Lung (tissue), 12 donors: Measurements from ENCODE around the gene PTPRJ. TPM values are rescaled to one million over a fixed set of nuclear protein-coding genes. Genes with fewer than 3 reads are reported as not detected.

Experiments
- ATAC-seq: fragments of 200-7000 bp; cut with Tn5 transposase; one replicate; pipeline ENCODE4 v1.9.1; 2020; ENCODE audit warnings: moderate number of reproducible peaks; ENCODE audit not compliant: insufficient read depth, low FRiP score
- DNase-seq, 3 donors: peaks; one replicate each; pipeline ENCODE4 v3.0.0-alpha.2; 2013 to 2017
- H3K27ac ChIP-seq, 2 donors: one replicate each; pipeline ENCODE4 v1.5.1; 2013; ENCODE audit warnings: mild to moderate bottlenecking in 2 of 2, moderate library complexity in 2 of 2, control low read depth in 1 of 2, inconsistent platforms in 1 of 2, low read depth in 1 of 2, low read length in 1 of 2
- H3K27me3 ChIP-seq, 3 donors: one replicate each; pipeline ENCODE4 v1.5.1; 2013; ENCODE audit warnings: low read length in 2 of 3; ENCODE audit not compliant: control insufficient read depth in 3 of 3, insufficient read depth in 3 of 3
- H3K36me3 ChIP-seq, 4 donors: one replicate each; pipeline ENCODE4 v1.5.1; 2013; ENCODE audit warnings: low read length in 4 of 4, mild to moderate bottlenecking in 1 of 4, moderate library complexity in 1 of 4; ENCODE audit not compliant: control insufficient read depth in 4 of 4, insufficient read depth in 4 of 4
- H3K4me1 ChIP-seq, 5 donors: one replicate each; pipeline ENCODE4 v1.5.1; 2013; ENCODE audit warnings: low read length in 5 of 5, mild to moderate bottlenecking in 2 of 5, moderate library complexity in 1 of 5; ENCODE audit not compliant: control insufficient read depth in 5 of 5, insufficient read depth in 5 of 5
- H3K4me3 ChIP-seq: one replicate; pipeline ENCODE4 v1.5.1; 2013; ENCODE audit warnings: mild to moderate bottlenecking, control low read depth, moderate library complexity
- H3K9ac ChIP-seq, 2 donors: one replicate each; pipeline ENCODE4 v1.5.1; 2013; ENCODE audit warnings: low read length in 2 of 2, control low read depth in 1 of 2; ENCODE audit not compliant: insufficient read depth in 1 of 2
- H3K9me3 ChIP-seq, 4 donors: one replicate each; pipeline ENCODE4 v1.5.1; 2013; ENCODE audit warnings: low read length in 3 of 4, mild to moderate bottlenecking in 1 of 4, moderate library complexity in 1 of 4; ENCODE audit not compliant: control insufficient read depth in 4 of 4, insufficient read depth in 3 of 4
- WGBS, 2 donors: extraction: QIAGEN DNeasy Blood & Tissue Kit; methylation state at CpG; one replicate each; pipeline ENCODE4 v1.1.7; 2013; 5-methylcytosine and 5-hydroxymethylcytosine counted together
- polyA plus RNA-seq, 2 donors: library from polyadenylated mRNA; stranded (reverse); fragments of 200-250 nt; gene quantifications; one replicate each; pipeline ENCODE4 v1.2.1, GENCODE V29; 2013
- total RNA-seq, 2 donors: library from RNA; depleted of rRNA in 1 of 2; stranded (reverse); fragments of >200 nt in 1 of 2; gene quantifications; one replicate each; pipeline ENCODE4 v1.2.1, GENCODE V29; 2014 to 2021
- TF ChIP-seq, protein P1 (sequence below): IDR thresholded peaks from 2 replicates; pipeline ENCODE4 v1.5.1; 2012; ENCODE audit warnings: mild to moderate bottlenecking; ENCODE audit errors: control extremely low read depth, extremely low read depth
- donor health status: control.
- donor health status: control.
- donor health status: Bipolar disorder and iron deficiency.
- donor health status: healthy.
- donor health status: DM: yes; HTN: yes; CAD: no.

PTPRJ gene
- total and polyA plus RNA-seq, 4 donors = 3.9 to 51.4 (median 32.0) TPM

- Histone ChIP-seq H3K9me3 (no peaks in the 10 kb centered on the region), H3K36me3 (no peaks in the 10 kb centered on the region), H3K4me1 (peaks cover 0 to 14% (median 7%) of the 10 kb centered on the region in 5 donors), H3K4me3 (no peak overlapping the region), H3K27me3 (no peaks in the 10 kb centered on the region), H3K9ac (no peak overlapping the region), H3K27ac (no peak overlapping the region)
- ATAC-seq (no peak), DNase-seq (no peak)
- 98 to 100% methylated on average over 12 of the region's 12 CpGs for WGBS, 2 donors
- TF ChIP-seq, protein P1, sequence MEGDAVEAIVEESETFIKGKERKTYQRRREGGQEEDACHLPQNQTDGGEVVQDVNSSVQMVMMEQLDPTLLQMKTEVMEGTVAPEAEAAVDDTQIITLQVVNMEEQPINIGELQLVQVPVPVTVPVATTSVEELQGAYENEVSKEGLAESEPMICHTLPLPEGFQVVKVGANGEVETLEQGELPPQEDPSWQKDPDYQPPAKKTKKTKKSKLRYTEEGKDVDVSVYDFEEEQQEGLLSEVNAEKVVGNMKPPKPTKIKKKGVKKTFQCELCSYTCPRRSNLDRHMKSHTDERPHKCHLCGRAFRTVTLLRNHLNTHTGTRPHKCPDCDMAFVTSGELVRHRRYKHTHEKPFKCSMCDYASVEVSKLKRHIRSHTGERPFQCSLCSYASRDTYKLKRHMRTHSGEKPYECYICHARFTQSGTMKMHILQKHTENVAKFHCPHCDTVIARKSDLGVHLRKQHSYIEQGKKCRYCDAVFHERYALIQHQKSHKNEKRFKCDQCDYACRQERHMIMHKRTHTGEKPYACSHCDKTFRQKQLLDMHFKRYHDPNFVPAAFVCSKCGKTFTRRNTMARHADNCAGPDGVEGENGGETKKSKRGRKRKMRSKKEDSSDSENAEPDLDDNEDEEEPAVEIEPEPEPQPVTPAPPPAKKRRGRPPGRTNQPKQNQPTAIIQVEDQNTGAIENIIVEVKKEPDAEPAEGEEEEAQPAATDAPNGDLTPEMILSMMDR = no peak
Measured at GRCh38 chr11:48058788-48059187, 78.4 kb downstream of the PTPRJ start.

GRCh38 chr11:48062649-48063048 lies 82.3 kb downstream of the PTPRJ start:
- 93 to 94% methylated on average over 3 of the region's 3 CpGs for WGBS, 2 donors
- TF ChIP-seq, protein P1 = no peak
- DNase-seq = no peak
- H3K4me1 ChIP-seq = peaks cover 0 to 9% (median 7%) of the 10 kb centered on the region in 5 donors
- H3K9me3 ChIP-seq = no peaks in the 10 kb centered on the region
- no peaks in the 10 kb centered on the region for H3K27me3 ChIP-seq
- no peak overlapping the region for H3K4me3 ChIP-seq
- no peak overlapping the region for H3K9ac ChIP-seq
- peak overlapping the region in 1 of 2 donors; percentile 21 for H3K27ac ChIP-seq
- ATAC-seq = no peak
- H3K36me3 ChIP-seq = no peaks in the 10 kb centered on the region

DNA sequence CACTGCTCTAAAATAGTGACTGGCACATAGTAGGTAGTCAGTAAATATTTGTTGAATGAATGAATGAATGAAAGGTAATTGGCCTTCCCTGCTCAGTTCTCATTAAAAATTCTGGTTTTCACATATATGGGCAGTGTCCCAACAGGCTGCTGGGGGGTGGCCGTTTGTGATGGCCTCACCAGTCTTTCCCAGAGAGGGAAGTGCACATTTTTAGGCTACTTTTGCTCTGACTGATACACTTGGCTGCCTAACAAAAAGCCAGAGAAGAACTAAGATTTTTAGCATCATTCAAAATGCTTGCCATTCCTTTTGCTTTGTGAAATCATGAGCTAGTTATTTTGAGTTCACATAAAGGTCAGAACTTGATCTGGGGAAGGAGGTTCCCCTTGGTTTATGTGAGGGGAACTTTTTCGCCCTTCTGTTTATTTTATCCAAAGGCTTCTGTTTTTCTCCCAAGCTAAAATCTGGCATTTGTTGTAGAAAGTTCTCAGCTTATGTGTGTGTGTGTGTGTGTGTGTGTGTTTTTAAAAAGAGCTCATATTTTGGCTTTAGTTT lies 83.1 kb downstream of the PTPRJ start:
- WGBS, 2 donors = 25 to 31% methylated on average over 2 of the region's 2 CpGs
- TF ChIP-seq, protein P1 = no peak
- no peak overlapping the region for H3K4me3 ChIP-seq
- H3K27me3 ChIP-seq = no peaks in the 10 kb centered on the region
- DNase-seq (peak; percentile 58 to 95 (median 95)), ATAC-seq (peak; percentile 35)
- peaks cover 0 to 9% (median 7%) of the 10 kb centered on the region in 5 donors for H3K4me1 ChIP-seq
- H3K27ac ChIP-seq = no peak overlapping the region
- H3K9me3 ChIP-seq = no peaks in the 10 kb centered on the region
- peaks cover 0 to under 1% (median 0%) of the 10 kb centered on the region in 4 donors for H3K36me3 ChIP-seq
- H3K9ac ChIP-seq = peak overlapping the region in 1 of 2 donors; percentile 75

GRCh38 chr11:48064306-48064705 lies 83.9 kb downstream of the PTPRJ start:
- TF ChIP-seq, protein P1 = no peak
- H3K9ac ChIP-seq = peak overlapping the region; percentile 31 to 75

More at GRCh38 chr11:48064306-48064705, 83.9 kb downstream of the PTPRJ start:
- peaks cover 0 to 2% (median 0%) of the 10 kb centered on the region in 4 donors for H3K36me3 ChIP-seq
- DNase-seq (no peak), ATAC-seq (no peak)
- no peaks in the 10 kb centered on the region for H3K27me3 ChIP-seq
- H3K9me3 ChIP-seq = no peaks in the 10 kb centered on the region
- peaks cover 0 to 9% (median 5%) of the 10 kb centered on the region in 5 donors for H3K4me1 ChIP-seq
- peak overlapping the region in 1 of 2 donors; percentile 59 for H3K27ac ChIP-seq
- 69 to 73% methylated on average over 8 of the region's 8 CpGs for WGBS, 2 donors
- no peak overlapping the region for H3K4me3 ChIP-seq
